GM19023 (cell line): ENCODE data around the gene CCDC187.

Source experiments
- ATAC-seq: cut with Tn5 transposase; IDR thresholded peaks from one replicate; pipeline ENCODE4 v1.9.1; 2021; ENCODE audit warnings: mild to moderate bottlenecking, moderate library complexity; ENCODE audit not compliant: unreplicated experiment

Gene CCDC187

DNA sequence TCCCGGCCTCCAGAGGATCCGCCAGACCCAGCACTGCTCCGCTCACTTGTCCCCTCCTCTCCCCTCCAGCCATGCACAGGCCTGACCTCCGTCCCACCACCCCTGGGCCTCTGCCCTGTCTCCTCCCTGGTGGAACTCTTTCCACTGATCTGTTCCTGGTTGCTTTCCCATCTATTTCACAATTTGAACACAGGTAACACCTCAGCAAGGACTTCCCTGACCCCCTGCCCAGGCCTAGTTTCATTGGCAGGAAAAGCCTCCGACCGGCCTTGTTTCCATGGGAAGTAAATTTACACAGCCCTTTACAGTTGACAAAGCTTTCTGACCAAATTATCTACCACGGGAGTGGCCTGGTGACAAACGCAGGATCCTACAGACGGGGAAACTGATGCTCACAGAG lies 73.1 kb downstream of the CCDC187 start:
- ATAC-seq, result no peak

DNA sequence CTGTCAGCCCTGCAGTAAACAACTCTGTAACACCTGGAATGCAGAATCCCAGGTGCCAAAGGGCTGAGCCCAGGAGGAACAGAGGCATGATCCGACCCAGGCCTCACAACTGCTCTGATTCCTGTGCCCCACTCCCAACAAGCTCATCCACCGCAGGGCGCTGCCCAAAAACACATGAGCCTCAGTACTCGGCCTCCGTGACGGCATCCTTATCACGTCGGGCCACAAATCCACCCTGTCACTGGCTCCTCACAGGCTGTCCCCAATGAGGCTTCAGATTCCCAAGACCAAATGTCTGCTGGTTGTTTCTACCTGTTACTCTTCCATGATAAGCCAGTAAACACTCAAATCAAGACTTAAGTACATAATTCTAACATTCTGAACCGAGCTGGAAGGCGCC lies 73.5 kb downstream of the CCDC187 start:
- ATAC-seq, result no peak

DNA sequence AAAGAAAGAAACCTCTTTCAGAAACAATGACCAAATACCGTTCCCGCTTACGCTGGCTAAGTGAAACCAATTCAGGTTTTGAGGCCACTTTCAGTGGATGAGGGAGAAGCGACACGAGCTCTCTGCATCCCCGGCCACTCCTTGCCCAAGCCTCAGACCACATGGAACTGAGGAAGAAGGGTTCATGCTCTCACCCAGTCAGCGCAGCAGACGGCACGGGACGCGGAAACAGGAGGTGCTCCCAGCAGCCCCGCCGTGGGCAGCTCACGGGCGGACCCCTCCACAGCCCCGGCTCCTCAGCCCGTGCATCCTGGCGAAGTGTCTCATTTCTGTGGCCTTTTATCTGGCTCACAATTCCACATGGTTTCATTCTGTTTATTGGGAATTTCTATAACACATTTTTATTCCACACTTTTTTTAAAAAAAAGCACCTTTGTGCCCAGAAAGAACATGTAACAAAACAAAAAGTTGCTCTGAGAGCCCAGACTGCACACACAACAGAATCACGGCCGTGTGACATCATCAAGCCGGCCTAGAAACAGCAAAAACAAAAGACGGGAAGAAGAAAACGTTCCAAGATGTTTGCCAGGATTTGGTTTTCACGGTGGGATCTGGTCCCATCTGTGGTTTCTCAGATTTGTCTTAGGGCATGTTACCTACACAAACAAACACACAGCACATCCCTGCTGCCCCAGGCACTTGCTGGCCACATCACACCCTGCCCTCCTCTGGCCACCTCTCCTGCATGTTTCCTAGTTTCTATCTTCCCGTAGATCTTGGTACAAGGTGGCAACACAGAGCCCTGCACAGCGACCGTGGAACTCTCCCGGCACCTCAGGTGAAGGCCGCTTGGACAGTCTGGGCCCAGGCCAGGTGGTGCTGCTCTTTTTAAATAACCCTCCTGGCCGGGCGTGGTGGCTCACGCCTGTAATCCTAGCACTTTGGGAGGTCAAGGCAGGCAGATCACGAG lies 74.5 kb downstream of the CCDC187 start:
- ATAC-seq, result no peak

DNA sequence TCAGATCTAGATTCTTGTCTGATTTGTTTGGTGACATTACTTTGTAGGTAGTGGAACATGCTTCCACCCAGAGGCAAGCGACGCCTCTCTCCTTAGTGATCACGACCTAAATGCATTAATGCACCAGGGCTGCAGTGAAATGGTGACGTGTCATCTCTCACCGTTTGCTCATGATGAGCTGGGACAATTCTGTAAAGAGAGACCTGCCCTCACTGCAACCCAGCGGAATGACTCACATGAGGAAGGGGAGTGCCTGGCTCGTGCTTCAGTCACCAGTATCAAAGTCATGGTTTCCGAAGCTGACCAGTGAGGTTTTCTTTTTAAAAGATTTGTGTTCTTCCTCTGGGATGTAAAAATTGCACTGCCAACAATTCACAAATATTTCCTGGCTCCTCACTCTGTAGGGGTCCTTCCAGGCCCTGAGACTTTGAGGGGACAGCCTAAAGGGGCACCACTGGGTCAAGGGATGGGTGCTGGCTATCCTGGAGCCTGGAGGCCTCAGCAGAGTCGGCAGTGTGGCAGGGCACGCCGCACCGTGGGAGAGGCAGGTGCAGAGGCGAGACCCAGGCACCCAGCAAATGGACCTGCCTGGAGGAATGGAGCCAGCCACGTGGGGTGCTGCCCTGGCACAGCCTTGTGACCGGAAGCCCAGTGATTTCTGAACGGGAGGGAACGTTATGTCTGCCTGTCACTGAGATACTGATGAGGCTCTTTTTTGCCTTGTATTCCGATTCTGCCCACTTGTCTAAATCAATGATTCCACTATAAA lies 75.6 kb downstream of the CCDC187 start:
- ATAC-seq, result no peak

DNA sequence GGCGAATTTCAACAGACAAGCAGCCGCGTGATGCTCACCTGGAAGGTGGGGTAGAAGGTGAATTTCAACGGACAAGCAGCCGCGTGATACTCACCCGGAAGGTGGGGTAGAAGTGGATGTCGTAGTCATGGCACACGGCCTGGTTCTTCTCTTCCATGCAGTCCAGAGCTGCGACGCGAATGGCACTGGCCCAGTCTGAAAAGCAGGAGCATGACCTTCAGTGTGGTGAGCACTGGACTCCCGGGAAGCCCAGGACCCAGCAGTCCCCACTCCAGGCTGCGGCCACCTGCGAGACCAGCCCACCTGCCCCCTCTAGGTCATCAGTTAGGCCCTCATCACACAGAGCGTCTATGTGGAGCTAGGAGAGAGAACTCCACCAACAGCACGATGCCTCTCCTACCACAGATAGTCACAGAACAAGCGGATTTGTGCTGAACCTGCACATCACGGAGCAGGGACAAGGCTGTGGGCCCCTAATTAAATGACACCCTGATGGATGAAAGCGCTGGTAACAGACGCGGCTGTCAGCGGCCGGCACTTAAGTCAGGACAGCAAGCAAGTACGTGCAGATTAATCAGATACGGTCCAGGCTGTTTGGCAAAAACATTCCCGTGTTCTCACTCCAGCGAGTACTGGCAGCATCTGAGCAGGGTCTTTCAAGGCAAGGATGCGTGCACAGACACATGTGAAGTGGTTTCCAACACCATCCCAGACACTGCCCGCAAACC lies 77.0 kb downstream of the CCDC187 start:
- no peak for ATAC-seq

DNA sequence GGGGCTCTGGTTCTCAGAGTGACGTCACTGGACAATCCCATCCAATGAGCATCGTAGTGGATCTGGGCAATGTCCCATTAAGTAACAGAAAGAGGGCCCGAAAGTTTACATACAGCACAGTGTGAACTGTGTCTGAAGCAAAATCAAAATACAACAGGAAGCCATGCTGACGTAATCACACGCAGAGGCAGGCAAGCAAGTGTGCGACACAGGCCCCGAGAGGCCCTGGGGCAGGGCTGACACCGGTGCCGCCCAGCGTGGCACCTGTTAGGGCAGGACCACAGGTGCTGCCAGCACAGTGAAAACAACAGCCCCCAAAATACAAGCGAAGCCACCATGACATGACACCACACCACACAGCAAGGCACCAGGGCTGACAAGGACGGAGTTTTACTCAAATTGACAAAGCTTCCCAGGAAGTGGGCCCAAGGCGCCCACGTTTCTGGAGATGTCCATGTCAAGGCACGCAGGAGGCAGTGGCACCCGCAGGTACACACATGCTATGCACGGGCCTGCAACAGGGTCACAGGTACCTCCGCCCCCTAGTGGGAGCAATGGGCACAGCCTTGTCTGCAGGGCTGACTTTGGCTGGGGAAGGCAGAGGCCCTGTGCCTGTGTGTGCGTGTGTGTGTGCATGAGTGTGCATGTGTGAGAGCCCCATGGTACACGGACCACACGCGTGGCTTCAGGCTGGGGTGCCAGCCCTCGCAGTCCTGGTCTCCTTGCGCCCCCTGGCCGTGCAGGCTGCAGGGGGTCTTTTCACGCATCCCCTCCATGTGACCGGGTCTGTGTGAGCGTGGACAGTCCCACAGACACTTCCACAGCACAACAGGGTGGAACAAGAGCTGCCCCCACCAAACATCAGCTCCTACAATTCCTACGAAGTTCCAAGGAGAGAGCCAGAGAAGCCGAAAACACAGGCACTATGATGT lies 77.9 kb downstream of the CCDC187 start:
- ATAC-seq, result peak; percentile 74

DNA sequence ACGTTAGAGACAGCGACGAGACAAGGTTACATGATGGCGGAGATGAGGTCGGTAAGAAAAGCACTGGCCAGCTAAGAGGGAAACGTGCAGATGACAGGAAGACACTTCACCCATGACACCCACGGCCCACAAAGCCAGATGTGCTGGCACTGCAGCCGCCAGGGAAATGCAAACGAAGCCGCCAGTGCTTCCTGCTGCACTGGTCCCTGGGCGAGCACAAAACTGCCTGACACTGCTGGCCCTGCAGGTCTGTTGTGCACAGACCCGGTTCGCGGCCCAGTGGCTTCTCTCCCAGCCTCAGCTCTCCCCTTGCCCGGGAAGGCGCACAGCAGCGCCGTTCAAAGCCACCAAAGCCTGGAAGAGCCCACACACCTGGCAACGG lies 78.5 kb downstream of the CCDC187 start:
- peak; percentile 44 for ATAC-seq

DNA sequence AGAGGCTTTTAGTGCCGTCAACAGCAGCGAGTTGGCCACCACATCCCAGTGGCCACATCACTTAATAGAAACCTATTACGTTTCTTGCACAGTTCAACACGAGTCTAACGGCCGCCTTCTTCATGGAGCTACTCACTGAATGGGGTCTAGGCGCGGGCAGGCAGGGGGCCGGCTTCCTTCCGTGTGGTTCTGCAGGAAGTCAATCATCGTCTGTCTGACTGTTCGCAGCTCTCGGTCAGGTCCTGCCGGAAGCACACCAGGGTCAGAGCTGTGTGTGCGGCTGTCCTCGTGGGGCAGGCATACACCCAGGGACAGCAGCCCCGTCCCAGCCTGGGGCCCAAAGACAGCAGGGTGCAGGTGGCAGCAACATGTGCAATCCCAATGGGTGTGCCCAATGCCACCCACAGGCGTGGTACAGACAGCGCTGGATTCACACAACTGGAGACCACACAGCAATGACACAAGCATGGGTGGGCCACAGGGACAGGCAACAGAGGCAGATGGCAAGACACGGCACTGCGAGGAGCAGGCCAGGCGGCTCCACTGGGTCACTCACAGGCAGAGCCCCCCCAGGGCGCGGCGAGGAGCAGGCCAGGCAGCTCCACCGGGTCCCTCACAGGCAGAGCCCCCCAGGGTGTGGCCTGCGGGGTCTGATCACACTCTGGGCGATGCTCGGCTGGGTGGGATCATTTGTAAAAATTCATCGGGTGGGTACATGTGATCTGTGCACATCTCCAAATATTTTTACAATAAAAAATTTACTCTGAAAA lies 79.8 kb downstream of the CCDC187 start:
- ATAC-seq, result no peak

DNA sequence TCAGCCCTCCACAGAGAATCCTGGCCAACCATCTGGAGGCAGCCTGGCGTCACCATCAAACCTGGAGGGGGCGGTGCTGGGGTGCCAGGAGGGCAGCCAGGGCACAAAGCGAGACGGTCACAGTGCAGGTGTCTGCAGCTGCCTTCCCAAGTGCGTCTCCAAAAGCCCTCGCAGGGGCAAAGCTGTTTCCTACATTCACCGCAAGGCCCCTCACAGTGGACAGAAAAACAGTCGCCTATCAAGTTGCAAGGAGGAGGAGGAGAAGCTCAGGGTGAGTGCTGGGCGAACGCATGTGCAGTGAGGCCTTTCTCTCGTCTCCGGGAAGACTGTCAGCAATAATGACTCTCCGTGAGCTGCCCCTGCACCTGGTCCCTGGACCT lies 81.0 kb downstream of the CCDC187 start:
- ATAC-seq, result no peak

DNA sequence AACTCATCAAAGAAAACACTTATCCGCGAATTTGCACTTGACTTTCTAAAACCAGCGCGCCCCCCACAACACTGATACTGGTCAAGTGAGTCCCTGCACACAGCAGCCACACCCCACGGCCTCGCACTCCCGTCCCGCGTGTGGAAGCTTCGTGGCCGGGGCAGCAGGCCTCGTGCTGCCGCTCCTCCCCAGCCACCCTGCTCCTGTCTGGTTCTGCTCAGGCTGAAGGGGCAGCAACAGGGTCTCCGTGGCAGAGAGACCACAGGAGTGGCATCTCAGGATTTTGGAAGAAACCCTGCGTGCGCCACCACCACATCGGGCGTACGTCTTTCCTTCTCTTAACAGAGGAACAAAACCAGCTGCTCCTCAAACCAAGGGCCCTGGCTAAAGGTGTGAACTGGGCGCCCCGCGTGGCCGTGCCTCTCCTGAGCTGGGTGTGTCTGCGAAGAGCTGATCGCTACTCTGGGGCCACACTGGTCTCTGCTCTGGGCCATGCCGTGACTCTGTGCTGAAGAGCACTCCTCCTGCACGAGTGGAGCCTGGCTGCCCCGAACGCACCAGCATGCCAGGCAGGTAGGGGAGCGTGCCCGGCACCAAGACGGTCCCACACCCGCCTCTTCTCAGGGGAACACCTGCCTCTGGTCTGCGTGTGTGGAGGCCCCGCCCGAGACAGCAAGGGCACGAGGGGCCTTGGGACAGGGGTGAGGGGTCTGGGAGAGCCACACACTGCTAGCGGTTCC lies 81.6 kb downstream of the CCDC187 start:
- no peak for ATAC-seq

DNA sequence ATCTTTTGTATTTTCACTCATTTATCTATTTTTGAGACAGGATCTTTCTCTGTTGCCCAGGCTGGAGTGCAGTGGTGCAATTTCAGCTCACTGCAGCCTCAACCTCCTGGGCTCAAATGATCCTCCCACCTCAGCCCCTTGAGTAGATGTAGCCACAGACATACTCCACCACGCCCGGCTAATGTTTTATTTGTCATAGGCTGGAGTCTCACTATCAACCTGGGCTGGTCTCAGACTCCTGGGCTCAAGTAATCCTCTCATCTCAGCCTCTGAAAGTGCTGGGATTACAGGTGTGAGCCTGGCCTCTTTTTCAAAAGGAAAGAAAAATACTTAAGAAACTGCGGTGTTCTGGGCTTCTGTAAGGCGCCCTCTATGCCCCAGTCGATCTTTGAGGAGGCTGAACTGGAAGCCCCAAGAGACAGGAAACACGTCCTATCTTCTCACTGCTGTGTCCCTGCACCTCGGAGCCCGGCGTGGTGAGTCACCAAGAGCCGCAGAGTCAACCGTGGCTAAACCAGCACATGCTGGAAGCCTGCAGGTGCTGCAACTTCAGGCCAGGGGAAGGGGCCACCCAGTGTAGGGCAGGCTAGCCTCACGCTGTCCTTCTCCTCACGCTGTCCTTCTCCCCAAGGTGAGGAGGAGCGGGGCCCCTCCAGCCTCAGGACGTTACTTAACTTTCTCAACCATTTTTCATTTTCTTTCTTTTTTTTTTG lies 83.7 kb downstream of the CCDC187 start:
- ATAC-seq, result no peak

DNA sequence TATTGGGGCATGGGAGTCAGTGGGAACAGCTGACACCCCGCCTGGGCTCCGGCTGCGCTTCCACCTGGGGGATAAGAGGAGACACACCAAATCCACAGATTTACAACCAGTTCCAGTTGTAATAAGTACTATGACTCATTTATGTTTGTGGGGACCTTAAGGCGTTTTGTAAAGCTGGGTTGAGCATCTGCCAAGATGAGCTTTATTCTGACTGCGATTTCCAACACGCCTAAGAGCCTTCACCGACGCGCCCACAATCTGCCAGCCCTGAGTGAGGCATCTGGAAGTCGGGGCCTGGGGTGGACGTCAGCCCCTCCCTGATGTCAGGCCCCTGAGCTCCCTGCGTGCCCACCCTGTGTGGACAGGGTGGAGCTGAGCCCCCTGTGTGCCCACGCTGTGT lies 84.6 kb downstream of the CCDC187 start:
- no peak for ATAC-seq

DNA sequence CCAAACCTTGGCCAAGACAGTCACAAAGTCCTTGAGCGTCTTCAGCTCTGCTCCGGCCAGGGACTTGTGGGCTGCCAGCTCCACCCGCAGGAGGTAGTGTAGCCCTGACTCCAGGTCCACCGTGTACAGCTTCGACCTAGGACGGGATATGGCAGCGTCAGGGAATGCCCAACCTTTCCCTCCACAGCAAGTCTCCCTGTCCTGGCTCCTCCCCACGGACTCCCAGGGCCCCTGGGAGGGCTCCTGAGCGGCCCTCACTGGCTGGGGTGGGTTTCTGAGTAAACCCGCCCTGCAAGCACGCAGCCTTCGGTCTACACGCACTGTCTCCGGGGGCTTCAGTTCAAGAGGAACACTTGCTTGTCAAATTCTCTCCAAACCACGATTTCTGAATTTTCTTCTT lies 85.2 kb downstream of the CCDC187 start:
- no peak for ATAC-seq

DNA sequence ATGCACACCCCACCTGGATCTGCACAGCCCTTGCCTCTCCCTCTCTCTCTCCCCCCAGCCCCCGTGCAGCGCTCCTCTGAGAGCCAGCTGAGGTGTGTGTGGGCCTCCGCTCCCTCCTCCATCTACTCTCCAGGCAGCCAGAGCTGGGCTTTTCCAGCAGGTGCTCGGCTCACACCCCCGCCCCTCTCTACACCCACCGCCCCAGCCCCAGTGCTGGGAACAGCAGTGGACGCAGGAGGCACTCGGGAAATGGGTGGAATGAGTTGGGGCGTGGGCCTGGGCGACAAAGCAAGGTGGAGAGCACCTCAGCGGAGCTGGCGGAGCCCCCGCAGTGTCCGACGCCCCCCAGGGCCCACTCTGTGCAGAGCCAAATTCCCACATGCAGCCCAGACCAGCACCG lies 85.6 kb downstream of the CCDC187 start:
- no peak for ATAC-seq

DNA sequence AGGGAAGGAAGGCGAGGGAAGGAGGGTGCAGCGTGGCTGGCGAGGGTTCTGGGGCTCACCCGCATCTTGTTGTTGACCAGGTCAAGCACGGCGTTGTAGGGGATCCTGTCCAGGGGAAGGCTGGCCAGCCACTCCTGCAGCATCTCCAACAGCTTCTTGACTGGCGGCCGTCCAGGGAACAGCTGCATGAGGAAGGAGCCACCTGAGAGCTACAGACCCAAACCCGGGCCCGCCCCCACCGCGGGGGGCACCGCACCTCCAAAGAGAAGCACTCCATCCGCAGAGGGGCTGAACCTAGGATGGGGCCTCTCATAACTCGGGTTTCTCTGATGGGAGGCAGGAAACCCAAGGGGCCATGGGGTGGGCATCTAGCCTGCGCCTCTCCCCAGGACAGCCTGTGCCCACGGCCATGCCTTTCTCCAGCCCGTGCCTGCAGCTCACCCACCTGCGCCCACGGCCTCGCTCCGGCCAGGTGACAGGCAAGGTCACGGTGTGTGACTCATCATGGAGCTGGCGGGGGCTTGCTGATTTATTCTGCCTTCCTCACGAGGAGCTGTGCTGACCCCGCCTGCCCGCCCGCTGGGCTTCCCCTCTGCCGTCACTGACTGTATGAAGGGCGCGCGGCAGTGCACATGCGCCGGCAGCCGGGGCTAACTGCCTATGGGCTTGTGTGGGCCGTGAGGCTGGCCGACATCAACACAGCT lies 87.2 kb downstream of the CCDC187 start:
- ATAC-seq, result no peak

DNA sequence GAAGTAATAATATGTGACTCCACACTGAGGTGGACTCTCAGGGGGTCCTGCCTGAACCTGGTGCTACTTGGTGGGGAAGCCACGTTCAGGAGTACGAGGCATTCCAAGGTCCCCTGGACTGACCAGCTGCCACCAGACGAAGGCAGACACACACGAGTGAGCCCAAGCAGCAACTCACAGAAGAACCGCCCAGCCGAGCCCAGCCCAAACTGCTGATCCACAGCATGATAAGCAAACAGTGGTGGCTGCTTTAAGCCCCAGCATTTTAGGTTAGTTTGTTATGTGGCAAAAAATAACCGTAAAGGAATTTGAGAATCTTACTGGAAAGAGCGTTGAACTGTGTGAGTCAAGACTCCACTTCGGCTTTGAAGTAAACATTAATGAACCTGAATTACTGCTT lies 90.2 kb downstream of the CCDC187 start:
- no peak for ATAC-seq

DNA sequence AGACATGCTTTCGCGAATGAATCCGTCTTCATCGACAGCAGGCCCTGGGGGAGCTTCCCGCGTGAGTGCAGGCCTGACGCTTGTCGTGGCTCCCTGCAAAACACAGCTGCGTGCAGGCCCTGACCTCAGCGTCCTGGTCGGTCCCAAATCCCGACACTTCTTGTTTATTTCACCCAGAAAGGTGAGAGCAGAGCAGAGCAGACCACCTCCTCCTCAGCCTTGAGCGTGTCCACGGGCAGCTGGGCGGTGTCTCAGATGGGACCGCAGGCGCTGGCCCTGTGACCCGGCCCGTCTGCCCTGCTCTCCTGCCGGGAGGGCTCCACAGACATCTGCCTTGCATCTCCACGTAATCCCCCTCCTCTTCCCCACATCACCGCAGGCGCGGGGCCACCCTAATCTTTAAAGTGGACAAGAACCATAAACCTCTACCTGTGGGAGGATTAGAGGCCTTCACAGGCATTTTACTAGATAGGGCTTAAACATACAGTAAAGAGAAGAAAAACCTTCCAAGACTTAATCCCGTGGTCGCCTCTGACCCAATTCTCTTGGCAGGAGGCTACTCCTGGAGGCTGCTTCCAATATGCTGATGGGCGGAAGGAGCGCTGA lies 91.4 kb downstream of the CCDC187 start:
- no peak for ATAC-seq
